HG02759 (cell line): ENCODE measurements around the gene RAB35.

Experiments
- ATAC-seq: cut with Tn5 transposase; IDR thresholded peaks from one replicate; pipeline ENCODE4 v1.9.1; 2021; ENCODE audit warnings: mild to moderate bottlenecking, moderate library complexity; ENCODE audit not compliant: unreplicated experiment

The RAB35 gene

GRCh38 chr12:120134307-120134980, 17.9 kb upstream of the RAB35 start:
- no peak for ATAC-seq

DNA sequence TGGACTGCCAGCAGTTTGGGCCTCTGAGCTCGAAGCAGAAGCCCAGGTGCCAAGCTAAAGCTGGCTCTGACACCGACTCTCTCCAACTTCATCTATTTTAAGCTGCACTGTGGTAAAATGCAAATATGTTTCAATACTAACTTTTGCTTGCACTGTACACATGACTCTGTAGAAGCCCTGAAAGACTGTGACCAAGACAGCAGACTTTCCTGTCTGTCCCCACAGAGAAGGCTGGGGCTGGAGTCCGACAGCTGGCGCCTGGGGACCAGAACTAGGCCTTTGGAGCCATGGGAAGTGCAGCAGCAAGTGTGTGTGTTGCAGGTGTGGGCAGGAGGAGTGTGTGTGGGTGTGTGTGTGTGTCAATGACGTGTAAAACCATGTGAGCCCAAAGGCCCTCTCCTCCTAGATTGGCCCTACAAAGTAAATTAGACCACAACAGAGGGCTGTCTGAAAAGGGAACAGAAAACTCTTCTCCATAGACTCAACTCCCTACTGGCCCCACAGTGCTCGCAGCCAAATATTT, 16.4 kb upstream of the RAB35 start:
- peak; percentile 90 for ATAC-seq

DNA sequence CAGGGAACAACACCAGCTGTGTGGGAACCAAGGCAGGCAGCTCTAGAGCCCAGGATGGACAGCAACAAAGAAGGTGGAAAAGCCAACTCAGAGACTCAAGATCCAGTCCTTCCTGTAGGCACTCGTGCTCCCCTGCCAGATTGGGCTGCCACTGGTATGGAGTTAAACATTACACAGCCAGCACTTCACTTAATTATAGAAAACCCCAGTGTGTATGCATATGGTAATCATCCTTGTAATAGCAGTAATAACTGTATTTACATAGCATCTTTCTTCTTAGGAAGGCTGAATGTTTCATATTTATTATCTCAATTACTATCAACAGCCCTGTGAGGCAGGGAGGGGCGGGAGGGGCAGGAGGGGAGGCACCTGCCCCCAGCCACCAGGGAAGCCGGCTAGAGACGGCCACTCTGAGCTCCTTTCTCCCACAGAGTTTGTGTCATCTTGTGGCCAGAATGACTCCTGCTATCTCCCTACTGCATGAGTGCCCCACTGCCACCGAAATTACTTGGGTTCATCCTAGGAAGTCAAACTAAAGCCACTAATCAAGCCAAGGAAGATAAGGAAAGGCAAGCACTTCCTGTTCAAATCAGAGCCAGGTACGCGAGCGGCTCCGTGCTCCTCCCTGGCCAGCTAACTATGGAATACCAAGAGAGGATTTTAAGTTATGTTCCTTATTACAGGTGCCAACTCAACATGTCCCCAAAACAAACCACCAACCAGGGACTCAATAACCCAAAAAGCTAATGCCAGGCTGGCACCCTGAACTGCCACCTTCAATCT, 15.7 kb upstream of the RAB35 start:
- ATAC-seq = no peak

DNA sequence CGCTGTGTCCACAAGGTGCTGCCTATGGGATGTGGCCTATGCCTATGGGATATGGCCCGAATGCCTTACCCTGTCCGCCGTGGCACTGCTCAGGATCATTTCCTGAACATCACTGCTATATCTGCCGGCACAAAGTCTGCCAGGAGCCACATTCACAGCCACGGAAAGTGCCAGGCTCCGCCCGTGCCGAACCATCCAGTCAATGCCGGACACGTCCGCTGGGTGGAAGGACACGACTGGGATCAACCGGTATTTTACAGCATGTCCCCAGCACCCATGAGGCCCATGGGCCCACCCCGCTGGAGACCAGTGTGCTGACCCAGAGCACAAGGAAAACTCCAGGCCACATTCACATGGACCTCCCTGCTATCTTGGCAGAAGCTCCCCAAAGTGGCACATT, 14.6 kb upstream of the RAB35 start:
- ATAC-seq = no peak

DNA sequence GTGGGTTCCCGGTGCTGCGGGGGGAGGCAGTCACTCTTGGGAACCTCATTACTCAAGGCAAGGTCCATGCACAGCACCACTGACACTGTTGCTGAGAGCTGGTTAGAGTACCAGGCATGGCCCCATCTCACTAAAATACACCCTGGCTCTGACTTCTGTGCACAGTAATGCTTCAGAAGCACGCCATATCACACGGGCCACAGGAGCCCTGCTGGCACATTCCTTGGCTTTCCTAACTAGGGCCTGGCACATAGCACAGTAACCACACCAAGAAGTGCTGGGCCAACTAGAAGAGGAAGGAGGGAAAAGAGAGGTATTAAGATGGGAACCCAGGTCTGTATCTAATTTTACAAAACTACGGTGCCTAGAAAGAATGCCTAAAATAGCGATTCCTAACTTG, 13.5 kb upstream of the RAB35 start:
- ATAC-seq = no peak

DNA sequence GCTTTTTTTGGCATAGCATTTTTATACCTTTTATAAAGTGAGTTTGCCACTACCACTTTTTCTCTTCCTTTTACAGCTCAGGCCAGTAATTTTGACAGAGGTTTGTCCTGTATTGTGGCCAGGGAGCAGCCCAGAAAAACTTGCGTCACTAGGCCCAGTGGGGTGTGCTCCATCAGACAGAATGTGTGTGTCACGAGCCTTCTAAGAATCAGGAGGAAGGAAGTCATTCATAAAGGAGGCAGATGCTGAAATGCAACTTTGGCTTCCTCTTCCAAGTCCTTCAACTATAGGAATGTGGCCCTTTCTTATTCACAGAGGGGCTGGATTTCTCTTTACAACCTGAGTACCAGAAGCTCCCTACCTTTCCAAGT, 10.1 kb upstream of the RAB35 start:
- ATAC-seq = no peak

GRCh38 chr12:120125792-120126634, 9.5 kb upstream of the RAB35 start:
- ATAC-seq = no peak

DNA sequence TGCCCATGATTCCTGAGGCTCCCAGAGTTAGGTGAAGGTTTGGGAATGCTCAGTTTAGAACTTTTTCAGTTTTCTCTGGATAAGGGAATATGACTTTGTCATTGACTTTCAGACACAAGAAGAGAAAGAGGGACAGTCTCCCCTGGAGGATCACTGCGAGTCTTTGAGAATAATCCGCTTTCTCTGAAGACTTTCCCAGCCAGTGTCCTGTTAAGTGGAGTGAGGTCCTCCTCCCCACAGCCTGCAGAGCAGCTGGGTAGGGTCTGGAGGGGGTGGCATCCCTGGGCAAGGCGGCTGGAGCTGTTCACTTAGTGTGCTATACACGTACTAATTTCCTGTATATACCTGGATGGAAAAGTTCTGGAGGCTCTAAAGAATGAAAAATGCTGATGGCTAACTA, 8.5 kb upstream of the RAB35 start:
- ATAC-seq = no peak

DNA sequence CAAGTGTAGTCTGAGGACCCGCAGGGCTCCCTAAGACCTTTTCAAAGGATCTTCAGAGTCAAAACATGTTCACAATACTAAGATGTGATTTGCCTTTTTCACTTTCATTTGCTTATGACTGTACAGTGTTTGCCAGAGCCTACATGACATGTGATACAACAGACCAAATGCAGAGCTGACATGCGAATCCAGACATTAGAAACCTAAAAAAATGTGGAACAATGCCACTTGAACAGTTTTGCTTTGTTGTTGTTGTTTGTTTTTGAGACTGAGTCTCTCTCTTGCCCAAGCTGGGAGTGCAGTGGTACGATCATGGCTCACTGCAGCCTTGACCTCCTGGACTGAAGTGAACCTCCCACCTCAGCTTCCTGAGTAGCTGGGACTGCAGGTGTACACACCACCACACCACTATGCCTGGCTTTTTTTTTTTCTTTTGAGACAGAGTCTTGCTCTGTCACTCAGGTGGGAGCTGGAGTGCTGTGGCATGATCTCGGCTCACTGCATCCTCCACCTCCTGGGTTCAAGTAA, 5.3 kb upstream of the RAB35 start:
- ATAC-seq = peak; percentile 24

- ATAC-seq = no peak
Measured at GRCh38 chr12:120121343-120121742, 4.8 kb upstream of the RAB35 start.

DNA sequence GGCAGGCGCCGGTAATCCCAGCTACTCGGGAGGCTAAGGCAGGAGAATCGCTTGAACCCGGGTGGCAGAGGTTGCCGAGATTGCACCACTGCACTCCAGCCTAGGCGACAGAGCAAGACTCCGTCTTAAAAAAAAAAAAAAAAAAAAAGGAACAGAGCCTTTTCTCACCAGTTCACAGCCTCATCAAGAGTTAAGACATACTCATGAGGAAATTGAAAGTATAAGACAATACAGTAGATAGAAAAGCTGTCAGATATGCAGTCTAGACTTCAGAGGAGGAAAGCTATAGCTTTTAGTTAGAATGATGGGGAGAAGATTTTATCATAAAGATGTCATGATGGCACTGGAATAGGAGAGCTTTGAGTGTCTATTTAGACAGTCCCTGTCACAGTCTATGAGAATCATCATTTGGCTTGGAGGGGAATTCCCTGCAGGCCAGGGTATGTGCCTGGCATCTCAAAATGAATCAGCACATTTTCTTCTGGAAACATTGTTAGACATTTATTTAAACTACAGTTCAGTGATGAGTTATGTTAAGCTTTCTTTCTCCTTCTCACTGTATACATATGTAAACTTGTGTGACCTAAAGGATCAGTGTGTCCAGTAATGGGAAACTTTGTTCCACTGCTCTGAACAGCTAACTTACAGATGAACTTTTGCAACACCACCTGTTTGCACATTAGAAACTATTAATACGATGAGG, 2.9 kb upstream of the RAB35 start:
- ATAC-seq = peak; percentile 27

- ATAC-seq = no peak
Measured at GRCh38 chr12:120118321-120119061, 1.9 kb upstream of the RAB35 start.

DNA sequence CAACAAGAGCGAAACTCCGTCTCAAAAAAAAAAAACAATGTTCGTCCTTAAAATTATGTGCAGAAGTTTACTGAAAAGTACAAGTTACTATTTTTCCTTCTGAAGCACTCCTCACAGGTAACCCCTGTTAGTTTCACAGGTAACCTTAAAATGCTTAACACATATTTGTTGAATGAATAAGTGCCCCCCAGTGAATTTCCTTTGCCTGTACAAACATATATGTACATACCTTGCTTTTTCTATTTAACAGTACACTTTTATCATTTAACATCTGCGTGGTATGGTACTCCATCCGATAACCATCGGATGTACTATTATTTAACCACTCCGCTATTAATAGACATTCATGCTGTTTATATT, 1.4 kb upstream of the RAB35 start:
- ATAC-seq = no peak

- ATAC-seq = peak; percentile 55
Measured at GRCh38 chr12:120116792-120117651, 469 bp upstream of the RAB35 start.

DNA sequence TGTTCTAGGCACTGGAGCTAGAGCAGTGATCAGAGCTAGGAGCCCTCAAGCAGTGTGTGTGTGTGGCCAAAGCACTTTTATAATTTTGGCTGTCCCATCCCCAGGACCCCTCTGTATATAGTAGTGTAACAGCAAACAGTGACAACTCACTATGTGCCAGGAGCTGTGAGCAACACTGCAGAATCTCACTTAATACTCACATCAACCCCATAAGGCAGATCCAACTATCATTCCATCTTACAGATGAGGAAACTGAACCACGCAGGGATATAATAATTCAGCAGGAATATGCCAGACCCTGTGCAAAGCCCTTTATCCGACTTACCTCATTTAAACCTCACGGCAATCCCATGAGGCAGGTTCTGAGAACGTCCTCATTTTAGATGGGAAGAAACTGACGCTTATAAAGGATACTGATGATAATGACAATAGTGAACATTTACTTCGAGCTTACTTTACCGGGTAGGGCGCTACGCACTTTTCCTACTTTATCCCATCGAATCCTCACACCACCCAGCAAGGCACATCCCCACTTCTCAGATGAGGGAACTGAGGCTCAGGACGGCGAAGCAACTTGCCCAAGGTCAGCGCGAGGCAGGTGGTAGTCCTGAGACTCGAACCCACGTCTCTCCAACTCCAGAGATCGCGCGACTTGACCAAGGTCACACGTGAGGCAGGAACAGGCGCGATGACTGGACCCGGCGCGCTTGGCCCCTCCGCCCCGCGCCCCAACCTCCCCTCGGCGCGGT, 687 bp downstream of the RAB35 start:
- ATAC-seq = peak; percentile 2

- no peak for ATAC-seq
Measured at GRCh38 chr12:120115066-120115465, 1.5 kb downstream of the RAB35 start.

GRCh38 chr12:120110550-120111501, 5.7 kb downstream of the RAB35 start:
- ATAC-seq = peak; percentile 78
